Endothelial cell of umbilical vein (primary cell): ENCODE data around the gene ALDH4A1. TPM values are rescaled to one million over a fixed set of nuclear protein-coding genes. Genes with fewer than 3 reads are reported as not detected.

ENCODE experiments used
- BruUV-seq: library from RNA; stranded (reverse); fragments of 400-500 nt; replicated peaks from 2 replicates; lab custom pipeline; 2021; lab: Mats Ljungman, UMichigan
- CTCF ChIA-PET: fragments of 300-600, 350-600 bp; sonication (Branson Sonifier 250); formaldehyde crosslinking; loops from one replicate; lab custom pipeline; 2021; ENCODE audit warnings: antibody characterized with exemption, inconsistent platforms; lab: Charles Lee
- POLR2A ChIA-PET: fragments of 300-600, 350-600 bp; sonication (Branson Sonifier 250); formaldehyde crosslinking; loops from one replicate; lab custom pipeline; 2021; ENCODE audit warnings: antibody characterized with exemption, inconsistent platforms; lab: Charles Lee
- DNase-seq: peaks from one replicate; pipeline ENCODE4 v3.0.0-alpha.2; 2011; ENCODE audit warnings: low read depth, low spot score
- FAIRE-seq: peaks from 2 replicates; lab custom pipeline; 2011; peaks lifted over from hg19 to GRCh38; lab: Jason Lieb, UNC
- H2AFZ ChIP-seq: 2 replicates; pipeline ENCODE4 v1.6.0; 2012; ENCODE audit warnings: low read depth, low read length, control low read depth, inconsistent platforms
- H3K27ac ChIP-seq: 2 replicates; pipeline ENCODE4 v1.5.1; 2011; ENCODE audit warnings: low read depth, mild to moderate bottlenecking, control low read depth, low read length, moderate library complexity; ENCODE audit not compliant: insufficient read depth
- H3K27me3 ChIP-seq, 2 experiments: 2 replicates each; pipeline versions ENCODE4 v1.6.0 to v1.6.1; 2011; ENCODE audit warnings: low read length in 2 of 2, mixed read lengths in 1 of 2; ENCODE audit not compliant: control insufficient read depth in 2 of 2, insufficient read depth in 2 of 2
- H3K36me3 ChIP-seq, 2 experiments: 2 replicates in 1 of 2; 3 replicates in 1 of 2; pipeline ENCODE4 v1.5.1; 2011; ENCODE audit warnings: low read length in 2 of 2, mild to moderate bottlenecking in 1 of 2, moderate library complexity in 1 of 2; ENCODE audit not compliant: control insufficient read depth in 2 of 2, insufficient read depth in 2 of 2; ENCODE audit errors: extremely low read depth in 1 of 2
- H3K4me1 ChIP-seq: 3 replicates; pipeline ENCODE4 v1.5.1; 2011; ENCODE audit warnings: mild to moderate bottlenecking, low read length; ENCODE audit not compliant: control insufficient read depth, insufficient read depth; ENCODE audit errors: extremely low read depth
- H3K4me2 ChIP-seq: 2 replicates; pipeline ENCODE4 v1.6.1; 2011; ENCODE audit warnings: low read length, control low read depth, mixed read lengths; ENCODE audit not compliant: insufficient read depth
- H3K4me3 ChIP-seq, 3 experiments: fragments of 200-600 bp in 1 of 3; sonication (generic), shearing (Covaris generic) in 1 of 3; replicated peaks in 1 of 3; 2 replicates each; pipeline ENCODE4 v1.5.1; 2011 to 2016; ENCODE audit warnings: control low read depth in 3 of 3, low read length in 3 of 3, mild to moderate bottlenecking in 2 of 3, inconsistent platforms in 1 of 3, low read depth in 1 of 3, moderate library complexity in 1 of 3; ENCODE audit not compliant: insufficient read depth in 1 of 3
- H3K79me2 ChIP-seq: 2 replicates; pipeline ENCODE4 v1.6.0; 2012; ENCODE audit warnings: low read length, inconsistent platforms; ENCODE audit not compliant: control insufficient read depth, insufficient read depth
- H3K9ac ChIP-seq: replicated peaks from 2 replicates; pipeline ENCODE3; 2011; ENCODE audit warnings: low read length, control low read depth; ENCODE audit not compliant: insufficient read depth; ENCODE audit errors: extremely low read depth
- H3K9me1 ChIP-seq: replicated peaks from 3 replicates; pipeline ENCODE4 v1.6.0; 2011; ENCODE audit warnings: mild to moderate bottlenecking, low read length; ENCODE audit not compliant: control insufficient read depth, insufficient read depth; ENCODE audit errors: extremely low read depth
- H3K9me3 ChIP-seq: replicated peaks from 2 replicates; pipeline ENCODE4 v1.5.1; 2012; ENCODE audit warnings: low read length, inconsistent platforms; ENCODE audit not compliant: control insufficient read depth, insufficient read depth
- H4K20me1 ChIP-seq: replicated peaks from 2 replicates; pipeline ENCODE3; 2011; ENCODE audit warnings: mild to moderate bottlenecking, low read length; ENCODE audit not compliant: control insufficient read depth, insufficient read depth; ENCODE audit errors: extremely low read depth
- GATA2 ChIP-seq: IDR thresholded peaks from 2 replicates; pipeline ENCODE4 v1.7.0; 2011; ENCODE audit warnings: low read depth, mild to moderate bottlenecking, moderate library complexity, mixed read lengths, low read length; ENCODE audit not compliant: insufficient read length, insufficient read depth
- JUN ChIP-seq: IDR thresholded peaks from 2 replicates; pipeline ENCODE4 v1.6.1; 2011; ENCODE audit warnings: borderline replicate concordance, low read depth; ENCODE audit not compliant: insufficient read length, insufficient read depth
- MYC ChIP-seq: IDR thresholded peaks from one replicate; pipeline ENCODE4 v1.6.1; 2011; ENCODE audit warnings: mild to moderate bottlenecking, low read depth, low read length
- POLR2AphosphoS5 ChIP-seq: IDR thresholded peaks from 2 replicates; pipeline ENCODE4 v1.6.1; 2012; ENCODE audit warnings: low read depth, mild to moderate bottlenecking, control low read depth, low read length, moderate library complexity; ENCODE audit not compliant: insufficient read depth
- dilution Hi-C: fragments of 300-500 bp; cut with MboI; formaldehyde crosslinking; loops from one replicate; pipeline ENCODE4 v1.15.0; 2019; ENCODE audit warnings: low sequenced_read_pairs; ENCODE audit not compliant: extremely low pct_ligation_motif_present
- intact Hi-C: fragments of 100-400 bp; cut with micrococcal nuclease; formaldehyde crosslinking; loops from one replicate; pipeline ENCODE4 v1.10.0; 2022
- polyA plus RNA-seq, 4 experiments: library from polyadenylated mRNA; depleted of rRNA in 3 of 4; stranded (reverse) in 3 of 4; unstranded in 1 of 4; fragments of >200 nt; gene quantifications; 2 replicates each; pipeline versions ENCODE4 v1.2.1 to v1.2.3, GENCODE V29; 2011 to 2012; ENCODE audit warnings: missing spikeins in 1 of 4
- total RNA-seq: library from RNA; stranded (reverse); gene quantifications from 2 replicates; pipeline ENCODE4 v1.2.3, GENCODE V29; 2021
- TF ChIP-seq, protein P1 (sequence below): IDR thresholded peaks from 2 replicates; pipeline ENCODE4 v1.6.1; 2011; ENCODE audit not compliant: insufficient read depth, insufficient read length
- TF ChIP-seq, protein P2 (sequence below), 2 donors: IDR thresholded peaks; 1 replicate in 1 of 2; 2 replicates in 1 of 2; pipeline ENCODE4 v1.5.1; 2011; ENCODE audit warnings: low read length in 2 of 2, mild to moderate bottlenecking in 2 of 2, moderate library complexity in 2 of 2, control low read depth in 1 of 2, inconsistent platforms in 1 of 2, low read depth in 1 of 2; ENCODE audit not compliant: insufficient read depth in 1 of 2; ENCODE audit errors: extremely low read depth in 1 of 2

Gene ALDH4A1
- total and polyA plus RNA-seq, 2 donors (not counting 3 experiments of a cell fraction or from before 2014, with no cell fraction given): 17.4 to 18.5 TPM

DNA sequence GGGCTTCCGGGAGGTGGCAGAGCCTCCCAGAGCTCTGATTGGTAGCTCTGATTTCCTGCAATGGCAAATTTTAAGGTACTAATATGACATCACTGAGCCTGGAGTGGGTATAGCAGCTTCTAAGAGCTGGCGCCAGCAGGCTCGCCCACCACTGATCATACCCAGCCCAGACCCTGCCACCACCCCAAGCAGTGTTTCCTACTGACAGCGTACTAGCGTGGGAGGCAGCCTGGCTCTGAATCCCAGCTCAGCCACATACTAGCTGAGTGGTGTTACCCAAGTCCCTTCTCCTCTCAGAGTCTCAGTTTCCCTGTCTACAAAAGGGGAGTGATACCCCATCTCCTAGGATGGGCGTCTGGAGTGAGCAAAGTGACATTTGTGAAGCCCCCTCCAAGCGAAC, 13.0 kb upstream of the ALDH4A1 start:
- CTCF ChIA-PET: interaction anchor here (1.0 to 6.8 kb wide), 12 partner anchors 8 to 181 kb away, joined by 4 to 137 read pairs (median 60); partner anchors contain the start of genes ALDH4A1 and IFFO2
- no peak overlapping the region for H3K4me3 ChIP-seq
- no TSS peak for BruUV-seq
- no peak overlapping the region for H2AFZ ChIP-seq
- peaks cover 6% of the 10 kb centered on the region for H3K4me1 ChIP-seq
- no peaks in the 10 kb centered on the region for H3K27me3 ChIP-seq
- FAIRE-seq: no peak
- intact Hi-C loops (no loop called here), dilution Hi-C loops (no loop called here)
- H3K9me3 ChIP-seq: no peaks in the 10 kb centered on the region
- H3K9me1 ChIP-seq: no peaks in the 10 kb centered on the region
- DNase-seq: no peak
- TF ChIP-seq JUN: no peak
- TF ChIP-seq MYC: no peak
- no peak for TF ChIP-seq POLR2AphosphoS5
- TF ChIP-seq, protein P1, sequence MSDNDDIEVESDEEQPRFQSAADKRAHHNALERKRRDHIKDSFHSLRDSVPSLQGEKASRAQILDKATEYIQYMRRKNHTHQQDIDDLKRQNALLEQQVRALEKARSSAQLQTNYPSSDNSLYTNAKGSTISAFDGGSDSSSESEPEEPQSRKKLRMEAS: no peak
- no peak overlapping the region for H3K4me2 ChIP-seq
- no peak overlapping the region for H3K27ac ChIP-seq
- H3K9ac ChIP-seq: no peak overlapping the region
- no peaks in the 10 kb centered on the region for H3K79me2 ChIP-seq
- peaks cover 5 to 15% of the 10 kb centered on the region in 2 experiments for H3K36me3 ChIP-seq
- POLR2A ChIA-PET: no interaction called here
- no peaks in the 10 kb centered on the region for H4K20me1 ChIP-seq

DNA sequence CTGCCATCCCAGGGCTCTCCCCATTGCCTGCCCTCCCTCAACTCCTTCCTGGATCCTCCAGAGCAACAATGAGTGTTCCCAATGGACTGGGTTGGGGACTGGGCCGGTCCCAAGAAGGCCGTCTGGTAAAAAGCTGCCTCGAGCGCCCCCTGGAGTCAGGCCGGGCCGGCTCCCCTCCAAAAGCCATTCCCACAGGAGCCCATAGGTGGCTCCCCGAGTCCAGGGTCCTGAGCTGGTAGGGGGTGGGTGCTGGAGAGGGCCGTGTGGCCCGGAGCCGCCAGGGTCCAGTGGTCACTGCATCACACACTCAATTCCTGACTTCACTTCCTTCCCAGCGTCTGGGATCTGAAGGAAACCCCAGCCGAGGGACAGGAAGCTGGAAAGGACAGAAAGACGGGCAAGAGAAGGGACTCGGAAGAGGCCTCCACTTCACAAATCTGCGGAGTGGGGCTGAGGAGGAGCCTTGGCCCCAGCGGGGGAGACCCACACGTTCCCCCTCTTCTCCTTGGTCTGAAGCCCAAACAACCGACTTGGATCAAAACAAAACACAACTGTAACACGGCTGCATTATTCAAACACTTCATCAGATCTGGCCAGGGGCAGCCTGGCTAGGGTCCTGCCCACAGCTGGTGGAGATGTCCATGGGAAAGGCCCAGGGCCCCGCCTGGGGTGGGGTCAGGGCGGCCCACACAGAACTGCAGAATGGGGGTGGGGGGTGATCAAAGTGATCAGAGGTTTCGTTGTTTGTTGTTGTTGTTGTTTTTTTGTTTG, 10.9 kb upstream of the ALDH4A1 start:
- H3K27me3 ChIP-seq: no peaks in the 10 kb centered on the region
- peak overlapping the region; percentile 43 for H3K4me2 ChIP-seq
- peaks cover 11% of the 10 kb centered on the region for H3K4me1 ChIP-seq
- intact Hi-C loops (loop anchor here (1.0 kb wide), 9 partner anchors 9 to 183 kb away; partner anchors contain the start of gene IFFO2), dilution Hi-C loops (no loop called here)
- H3K9me1 ChIP-seq: no peaks in the 10 kb centered on the region
- H3K79me2 ChIP-seq: no peaks in the 10 kb centered on the region
- peak overlapping the region; percentile 88 for H3K9ac ChIP-seq
- TF ChIP-seq, protein P2, sequence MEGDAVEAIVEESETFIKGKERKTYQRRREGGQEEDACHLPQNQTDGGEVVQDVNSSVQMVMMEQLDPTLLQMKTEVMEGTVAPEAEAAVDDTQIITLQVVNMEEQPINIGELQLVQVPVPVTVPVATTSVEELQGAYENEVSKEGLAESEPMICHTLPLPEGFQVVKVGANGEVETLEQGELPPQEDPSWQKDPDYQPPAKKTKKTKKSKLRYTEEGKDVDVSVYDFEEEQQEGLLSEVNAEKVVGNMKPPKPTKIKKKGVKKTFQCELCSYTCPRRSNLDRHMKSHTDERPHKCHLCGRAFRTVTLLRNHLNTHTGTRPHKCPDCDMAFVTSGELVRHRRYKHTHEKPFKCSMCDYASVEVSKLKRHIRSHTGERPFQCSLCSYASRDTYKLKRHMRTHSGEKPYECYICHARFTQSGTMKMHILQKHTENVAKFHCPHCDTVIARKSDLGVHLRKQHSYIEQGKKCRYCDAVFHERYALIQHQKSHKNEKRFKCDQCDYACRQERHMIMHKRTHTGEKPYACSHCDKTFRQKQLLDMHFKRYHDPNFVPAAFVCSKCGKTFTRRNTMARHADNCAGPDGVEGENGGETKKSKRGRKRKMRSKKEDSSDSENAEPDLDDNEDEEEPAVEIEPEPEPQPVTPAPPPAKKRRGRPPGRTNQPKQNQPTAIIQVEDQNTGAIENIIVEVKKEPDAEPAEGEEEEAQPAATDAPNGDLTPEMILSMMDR (IDR thresholded peaks at IDR 0.05; ENCODE audit: extremely low read depth in 1 of 2, insufficient read depth in 1 of 2, low read depth in 1 of 2, low read length in 2 of 2): peak; percentile 100
- TF ChIP-seq GATA2: no peak
- TF ChIP-seq MYC: peak; percentile 9
- peak; percentile 76 for TF ChIP-seq POLR2AphosphoS5
- peak; percentile 96 for FAIRE-seq
- BruUV-seq: TSS peak; percentile 78
- peaks cover 9 to 18% of the 10 kb centered on the region in 2 experiments for H3K36me3 ChIP-seq
- peak overlapping the region; percentile 37 for H2AFZ ChIP-seq
- H4K20me1 ChIP-seq: no peaks in the 10 kb centered on the region
- no peaks in the 10 kb centered on the region for H3K9me3 ChIP-seq
- peak overlapping the region; percentile 96 for H3K27ac ChIP-seq
- no peak overlapping the region for H3K4me3 ChIP-seq
- ChIA-PET POLR2A (interaction anchor here (0.6 to 1.4 kb wide), 3 partner anchors 11 to 44 kb away, joined by 4 to 7 read pairs (median 6); no protein-coding TSS in a partner anchor), CTCF (interaction anchor here (0.5 to 6.8 kb wide), 56 partner anchors 9 to 316 kb away, joined by 3 to 137 read pairs (median 6); partner anchors contain the start of genes ALDH4A1 and IFFO2)
- peak; percentile 89 for DNase-seq
